Activated CD8-positive, alpha-beta memory T cell treated with anti-CD3 and anti-CD28 coated beads for 4 hours (primary cell): ENCODE results near the gene ZNF667.
A peak's percentile ranks its signal among the peaks of the same experiment; 100 is the strongest.

Experiments used
- DNase-seq, 2 donors: peaks; one replicate each; pipeline ENCODE4 v3.0.0-alpha.2; 2020; ENCODE audit warnings: low read depth in 2 of 2

The ZNF667 gene

GRCh38 chr19:56393119-56394012 is 83.8 kb downstream of the ZNF667 start, which contains the start of gene ZNF582:
Gene ZNF582, minus strand, starts transcription at chr19:56393534. Its CDS starts 1,782 bp downstream, at chr19:56391752.
- DNase-seq, result peak; percentile 80 to 90
